ENCODE data around the gene CLEC16A.

Gene CLEC16A

GRCh38 chr16:11143372-11144035 is 199.1 kb downstream of the CLEC16A start:
- DNase-seq, result no peak

GRCh38 chr16:11144122-11144521 is 199.8 kb downstream of the CLEC16A start:
- no peak for DNase-seq

GRCh38 chr16:11145173-11145818 is 200.9 kb downstream of the CLEC16A start:
- no peak for DNase-seq

- DNase-seq, result no peak
Observed at GRCh38 chr16:11145819-11146211, 201.5 kb downstream of the CLEC16A start.

- no peak for DNase-seq
Observed at GRCh38 chr16:11147033-11147753, 202.8 kb downstream of the CLEC16A start.

GRCh38 chr16:11147754-11148444 is 203.5 kb downstream of the CLEC16A start:
- DNase-seq, result no peak

- no peak for DNase-seq
Observed at GRCh38 chr16:11149011-11149616, 204.8 kb downstream of the CLEC16A start.

GRCh38 chr16:11150190-11150589 is 205.8 kb downstream of the CLEC16A start:
- DNase-seq, result no peak

- peak in 1 of 14 donors; percentile 68 for DNase-seq
Observed at GRCh38 chr16:11151156-11151884, 207.0 kb downstream of the CLEC16A start.

- DNase-seq, result peak in 2 of 14 donors; percentile 19 to 94
Observed at GRCh38 chr16:11151885-11152629, 207.7 kb downstream of the CLEC16A start.

- DNase-seq, result peak in 1 of 14 donors; percentile 83
Observed at GRCh38 chr16:11152677-11153331, 208.4 kb downstream of the CLEC16A start.

- peak in 1 of 14 donors; percentile 45 for DNase-seq
Observed at GRCh38 chr16:11155284-11155806, 211.0 kb downstream of the CLEC16A start.

GRCh38 chr16:11156401-11156800 is 212.0 kb downstream of the CLEC16A start:
- DNase-seq, result peak in 1 of 14 donors; percentile 67

GRCh38 chr16:11157143-11157542 is 212.8 kb downstream of the CLEC16A start:
- DNase-seq, result no peak

- DNase-seq, result peak in 1 of 14 donors; percentile 64
Observed at GRCh38 chr16:11158018-11158417, 213.7 kb downstream of the CLEC16A start.

- DNase-seq, result no peak
Observed at GRCh38 chr16:11159282-11159681, 214.9 kb downstream of the CLEC16A start.

- no peak for DNase-seq
Observed at GRCh38 chr16:11160676-11161115, 216.3 kb downstream of the CLEC16A start.

- no peak for DNase-seq
Observed at GRCh38 chr16:11161439-11161838, 217.1 kb downstream of the CLEC16A start.

- peak in 2 of 14 donors; percentile 34 to 95 for DNase-seq
Observed at GRCh38 chr16:11161974-11162373, 217.6 kb downstream of the CLEC16A start.
